Measurements from ENCODE around the gene ADPRH.
"Not testable (repeated sequence)": the region's sequence is repeated elsewhere in the genome, so short reads cannot be mapped to it uniquely, and the experiment has no call there.

The ADPRH gene

GRCh38 chr3:119571230-119571629, 8.1 kb upstream of the ADPRH start:
- no peak for DNase-seq (ENCODE audit: low spot score in 2 of 2)
- H3K4me1 ChIP-seq = no peaks in the 10 kb centered on the region
- H3K27me3 ChIP-seq (ENCODE audit: low read depth) = peaks cover 2% of the 10 kb centered on the region; the same call in 1 of the 2 replicates
- no peaks in the 10 kb centered on the region for H3K36me3 ChIP-seq (replicated peaks)
- in situ Hi-C loops (cut with MboI; ENCODE audit: low sequenced_read_pairs) = no loop called here
- no peaks in the 10 kb centered on the region for H3K9me3 ChIP-seq
- H3K4me3 ChIP-seq = no peak overlapping the region

DNA sequence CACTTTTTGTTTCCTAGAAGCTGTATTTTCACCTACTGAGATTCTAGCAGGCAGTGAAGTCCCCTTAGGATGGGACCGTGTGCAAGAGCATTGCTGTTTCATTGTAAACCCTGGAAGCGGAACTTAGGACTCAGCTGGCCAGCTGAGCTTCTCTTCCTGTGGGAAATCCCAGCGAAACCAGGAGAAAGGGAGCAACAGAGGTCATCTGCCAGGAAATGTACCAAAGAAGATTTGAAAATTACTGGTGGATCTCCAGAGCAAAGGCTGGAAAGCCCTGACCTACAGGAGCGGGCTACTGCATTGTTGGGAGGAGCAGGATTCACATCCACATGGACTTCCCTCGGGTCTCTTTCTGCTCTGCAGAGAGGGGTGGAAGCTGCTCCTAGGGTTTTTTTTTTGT, 7.6 kb upstream of the ADPRH start:
- Histone ChIP-seq H3K9me3 (no peaks in the 10 kb centered on the region), H3K27me3 (ENCODE audit: low read depth) (no peaks in the 10 kb centered on the region; the same call in 1 of the 2 replicates), H3K36me3 (replicated peaks) (no peaks in the 10 kb centered on the region), H3K4me1 (no peaks in the 10 kb centered on the region), H3K4me3 (no peak overlapping the region)
- no peak for DNase-seq (ENCODE audit: low spot score in 2 of 2)
- in situ Hi-C loops (cut with MboI; ENCODE audit: low sequenced_read_pairs) = no loop called here

DNA sequence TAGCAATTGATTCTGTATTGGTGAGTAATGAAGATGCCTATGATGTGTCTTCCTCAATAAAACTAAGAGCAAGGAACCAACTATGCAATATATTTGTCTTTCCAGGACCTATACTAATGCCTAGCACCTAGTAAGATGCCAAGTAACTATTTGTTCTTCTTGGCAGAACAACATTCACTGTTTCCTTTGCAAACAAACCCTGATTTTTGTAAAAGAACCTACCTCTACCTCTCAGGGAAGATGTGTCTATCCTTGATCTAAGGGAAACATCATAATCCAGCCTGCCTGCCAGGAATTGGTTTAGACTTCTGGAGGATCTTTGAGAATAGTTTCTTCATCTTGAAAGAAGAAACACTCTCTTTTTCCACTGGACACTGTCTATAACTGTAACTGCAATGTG, 3.8 kb upstream of the ADPRH start:
- H3K9me3 ChIP-seq = no peaks in the 10 kb centered on the region
- H3K4me1 ChIP-seq = peaks cover 13% of the 10 kb centered on the region
- no peaks in the 10 kb centered on the region for H3K27me3 ChIP-seq (ENCODE audit: low read depth)
- no peak for DNase-seq (ENCODE audit: low spot score in 2 of 2)
- in situ Hi-C loops (cut with MboI; ENCODE audit: low sequenced_read_pairs) = no loop called here
- no peaks in the 10 kb centered on the region; the same call in 1 of the 2 replicates for H3K36me3 ChIP-seq (replicated peaks)
- H3K4me3 ChIP-seq = no peak overlapping the region

- DNase-seq (ENCODE audit: low spot score in 2 of 2) = peak; percentile 47 to 57
- Histone ChIP-seq H3K27me3 (ENCODE audit: low read depth) (no peaks in the 10 kb centered on the region), H3K4me3 (peak overlapping the region; percentile 28), H3K36me3 (replicated peaks) (no peaks in the 10 kb centered on the region; the same call in 1 of the 2 replicates), H3K9me3 (no peaks in the 10 kb centered on the region), H3K4me1 (peaks cover 14% of the 10 kb centered on the region)
- in situ Hi-C loops (cut with MboI; ENCODE audit: low sequenced_read_pairs) = no loop called here
These were observed 922 bp downstream of the ADPRH start for GRCh38 chr3:119580067-119580760.

GRCh38 chr3:119582178-119582577, 2.9 kb downstream of the ADPRH start:
- peaks cover 14% of the 10 kb centered on the region for H3K4me1 ChIP-seq
- DNase-seq (ENCODE audit: low spot score in 2 of 2) = no peak
- in situ Hi-C loops (cut with MboI; ENCODE audit: low sequenced_read_pairs) = no loop called here

GRCh38 chr3:119585208-119585607, 5.9 kb downstream of the ADPRH start:
- H3K4me1 ChIP-seq = peaks cover 3% of the 10 kb centered on the region
- H3K4me3 ChIP-seq = no peak overlapping the region
- no peaks in the 10 kb centered on the region; the same call in 1 of the 2 replicates for H3K36me3 ChIP-seq (replicated peaks)
- no peaks in the 10 kb centered on the region for H3K9me3 ChIP-seq
- in situ Hi-C loops (cut with MboI; ENCODE audit: low sequenced_read_pairs) = no loop called here
- no peaks in the 10 kb centered on the region for H3K27me3 ChIP-seq (ENCODE audit: low read depth)
- DNase-seq (ENCODE audit: low spot score in 2 of 2) = no peak

More at GRCh38 chr3:119582178-119582577, 2.9 kb downstream of the ADPRH start:
- Histone ChIP-seq H3K36me3 (replicated peaks) (no peaks in the 10 kb centered on the region; the same call in 1 of the 2 replicates), H3K9me3 (no peaks in the 10 kb centered on the region), H3K27me3 (ENCODE audit: low read depth) (no peaks in the 10 kb centered on the region), H3K4me3 (no peak overlapping the region)

GRCh38 chr3:119585856-119586570, 6.7 kb downstream of the ADPRH start:
- DNase-seq (ENCODE audit: low spot score in 2 of 2) = no peak
- in situ Hi-C loops (cut with MboI; ENCODE audit: low sequenced_read_pairs) = no loop called here
- Histone ChIP-seq H3K9me3 (no peaks in the 10 kb centered on the region; the same call in 1 of the 2 replicates), H3K4me3 (no peak overlapping the region), H3K4me1 (no peaks in the 10 kb centered on the region; the same call in 1 of the 2 replicates), H3K36me3 (replicated peaks) (no peaks in the 10 kb centered on the region), H3K27me3 (ENCODE audit: low read depth) (no peaks in the 10 kb centered on the region)

DNA sequence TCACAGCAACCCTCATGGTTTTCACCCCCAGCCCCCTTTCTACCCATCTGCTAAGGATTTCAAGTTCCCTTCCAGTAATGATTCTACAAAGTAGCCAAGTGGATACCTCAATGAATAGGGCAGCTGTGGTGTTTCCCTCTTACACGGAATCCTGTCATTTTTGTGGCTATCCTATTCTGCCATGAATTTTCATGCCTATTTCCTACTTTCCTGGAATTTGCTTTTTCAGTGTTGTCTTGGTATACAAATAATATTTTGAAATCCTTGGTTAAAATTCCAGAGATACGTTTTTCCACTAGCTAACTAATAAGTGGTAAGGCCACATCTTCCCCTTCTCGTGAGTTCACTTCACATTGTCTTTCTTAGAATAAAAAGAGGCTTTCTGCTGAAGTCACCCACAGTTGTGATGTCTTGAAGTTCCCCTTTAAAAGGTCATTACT, 7.5 kb downstream of the ADPRH start:
- no peak for DNase-seq (ENCODE audit: low spot score in 2 of 2)
- Histone ChIP-seq H3K27me3 (ENCODE audit: low read depth) (no peaks in the 10 kb centered on the region), H3K4me1 (no peaks in the 10 kb centered on the region), H3K9me3 (no peaks in the 10 kb centered on the region; the same call in 1 of the 2 replicates), H3K4me3 (no peak overlapping the region), H3K36me3 (replicated peaks) (no peaks in the 10 kb centered on the region)
- in situ Hi-C loops (cut with MboI; ENCODE audit: low sequenced_read_pairs) = no loop called here

DNA sequence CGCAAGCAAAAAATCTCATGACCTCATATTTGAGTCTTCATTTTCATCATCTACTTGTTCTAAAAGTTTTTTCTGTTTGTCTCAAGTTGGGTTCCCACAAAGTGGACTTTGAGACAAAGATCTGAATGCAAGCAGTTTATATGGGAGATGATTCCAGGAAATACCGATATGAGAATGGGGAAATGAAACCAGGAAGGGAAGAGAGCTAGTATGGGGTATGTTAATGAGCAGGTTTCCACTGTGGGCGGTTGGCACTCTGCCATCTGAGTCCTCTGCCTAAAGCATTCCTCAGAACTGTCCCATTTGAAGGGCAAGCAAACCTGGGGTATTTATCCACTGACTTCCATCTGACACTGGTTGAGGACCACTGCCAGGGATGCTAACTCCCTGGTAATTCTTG, 8.8 kb downstream of the ADPRH start:
- Histone ChIP-seq H3K4me3 (no peak overlapping the region), H3K36me3 (replicated peaks) (no peaks in the 10 kb centered on the region), H3K4me1 (no peaks in the 10 kb centered on the region), H3K9me3 (no peaks in the 10 kb centered on the region; the same call in 1 of the 2 replicates), H3K27me3 (ENCODE audit: low read depth) (no peaks in the 10 kb centered on the region)
- no peak for DNase-seq (ENCODE audit: low spot score in 2 of 2)
- in situ Hi-C loops (cut with MboI; ENCODE audit: low sequenced_read_pairs) = no loop called here

GRCh38 chr3:119589102-119589773, 9.9 kb downstream of the ADPRH start:
- Histone ChIP-seq H3K9me3 (no peaks in the 10 kb centered on the region; the same call in 1 of the 2 replicates), H3K4me1 (no peaks in the 10 kb centered on the region), H3K27me3 (ENCODE audit: low read depth) (no peaks in the 10 kb centered on the region), H3K36me3 (replicated peaks) (no peaks in the 10 kb centered on the region), H3K4me3 (no peak overlapping the region)
- in situ Hi-C loops (cut with MboI; ENCODE audit: low sequenced_read_pairs) = no loop called here
- no peak for DNase-seq (ENCODE audit: low spot score in 2 of 2)

- no peaks in the 10 kb centered on the region for H3K27me3 ChIP-seq (ENCODE audit: low read depth)
- H3K4me1 ChIP-seq = no peaks in the 10 kb centered on the region
- DNase-seq (ENCODE audit: low spot score in 2 of 2) = no peak
- no peaks in the 10 kb centered on the region for H3K36me3 ChIP-seq (replicated peaks)
- no peak overlapping the region for H3K4me3 ChIP-seq
- no peaks in the 10 kb centered on the region; the same call in 1 of the 2 replicates for H3K9me3 ChIP-seq
- in situ Hi-C loops (cut with MboI; ENCODE audit: low sequenced_read_pairs) = no loop called here
These were observed 11.4 kb downstream of the ADPRH start for GRCh38 chr3:119590706-119591105.

- no peaks in the 10 kb centered on the region; the same call in 1 of the 2 replicates for H3K9me3 ChIP-seq
- DNase-seq (ENCODE audit: low spot score in 2 of 2) = no peak
- H3K4me1 ChIP-seq = no peaks in the 10 kb centered on the region
- in situ Hi-C loops (cut with MboI; ENCODE audit: low sequenced_read_pairs) = no loop called here
- no peaks in the 10 kb centered on the region for H3K27me3 ChIP-seq (ENCODE audit: low read depth)
- H3K4me3 ChIP-seq = no peak overlapping the region
- no peaks in the 10 kb centered on the region for H3K36me3 ChIP-seq (replicated peaks)
These were observed 13.6 kb downstream of the ADPRH start for GRCh38 chr3:119592861-119593260.

DNA sequence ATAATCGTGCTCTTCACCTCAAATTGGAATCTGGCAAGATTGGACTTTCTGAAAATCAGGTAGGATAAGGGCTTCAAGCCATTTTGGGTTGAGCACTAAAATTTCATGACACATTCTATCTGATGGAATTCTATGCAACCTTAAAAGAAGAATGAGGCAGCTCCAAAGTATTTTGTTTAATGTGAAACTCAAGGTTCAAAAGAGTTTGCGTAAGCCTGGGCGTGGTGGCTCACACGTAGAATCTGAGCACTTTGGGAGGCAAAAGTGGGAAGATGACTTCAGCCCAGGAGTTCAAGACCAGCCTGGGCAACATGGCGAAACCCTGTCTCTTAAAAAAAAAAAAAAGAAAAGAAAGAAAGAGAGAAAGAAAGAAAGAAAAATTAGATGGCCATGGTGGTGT, 14.8 kb downstream of the ADPRH start:
- in situ Hi-C loops (cut with MboI; ENCODE audit: low sequenced_read_pairs) = no loop called here
- Histone ChIP-seq H3K4me1 (no peaks in the 10 kb centered on the region), H3K27me3 (ENCODE audit: low read depth) (no peaks in the 10 kb centered on the region), H3K9me3 (no peaks in the 10 kb centered on the region; the same call in 1 of the 2 replicates), H3K4me3 (no peak overlapping the region), H3K36me3 (replicated peaks) (no peaks in the 10 kb centered on the region)
- no peak for DNase-seq (ENCODE audit: low spot score in 2 of 2)

GRCh38 chr3:119594929-119595328, 15.6 kb downstream of the ADPRH start:
- H3K9me3 ChIP-seq; H3K4me3 ChIP-seq; H3K36me3 ChIP-seq (replicated peaks); H3K27me3 ChIP-seq (ENCODE audit: low read depth); H3K4me1 ChIP-seq; DNase-seq (ENCODE audit: low spot score in 2 of 2); in situ Hi-C loops (cut with MboI; ENCODE audit: low sequenced_read_pairs): not testable (repeated sequence)
